Subcutaneous abdominal adipose tissue (tissue), 5 donors: Measurements from ENCODE around the gene PYY.
"Not testable (repeated sequence)": the region's sequence is repeated elsewhere in the genome, so short reads cannot be mapped to it uniquely, and the experiment has no call there.

Source experiments
- H3K27ac ChIP-seq: one replicate; pipeline ENCODE4 v1.7.0; 2013; ENCODE audit warnings: low read depth, mild to moderate bottlenecking, inconsistent platforms, low read length, moderate library complexity
- H3K27me3 ChIP-seq, 5 donors: one replicate each; pipeline ENCODE4 v1.7.0; 2013; ENCODE audit warnings: low read length in 5 of 5, inconsistent platforms in 1 of 5; ENCODE audit not compliant: control insufficient read depth in 5 of 5, insufficient read depth in 4 of 5
- H3K36me3 ChIP-seq, 5 donors: one replicate each; pipeline ENCODE4 v1.7.0; 2013; ENCODE audit warnings: low read length in 5 of 5; ENCODE audit not compliant: control insufficient read depth in 5 of 5, insufficient read depth in 5 of 5
- H3K4me1 ChIP-seq, 5 donors: one replicate each; pipeline ENCODE4 v1.7.0; 2013; ENCODE audit warnings: low read length in 5 of 5, mild to moderate bottlenecking in 3 of 5, moderate library complexity in 1 of 5; ENCODE audit not compliant: control insufficient read depth in 5 of 5, insufficient read depth in 5 of 5
- H3K4me3 ChIP-seq, 5 donors: one replicate each; pipeline ENCODE4 v1.7.0; 2013; ENCODE audit warnings: low read length in 5 of 5, low read depth in 1 of 5
- H3K9ac ChIP-seq, 5 donors: one replicate each; pipeline ENCODE4 v1.7.0; 2013; ENCODE audit warnings: low read length in 5 of 5, mild to moderate bottlenecking in 4 of 5, moderate library complexity in 3 of 5
- H3K9me3 ChIP-seq, 5 donors: one replicate each; pipeline ENCODE4 v1.7.0; 2013; ENCODE audit warnings: low read length in 5 of 5; ENCODE audit not compliant: control insufficient read depth in 5 of 5
- donor health status: healthy.
- donor health status: healthy.
- donor health status: healthy.
- donor health status: healthy.
- donor health status: healthy.

Gene PYY

GRCh38 chr17:43979671-43980070 is 25.9 kb upstream of the PYY start:
- H3K4me3 ChIP-seq: no peak overlapping the region

DNA sequence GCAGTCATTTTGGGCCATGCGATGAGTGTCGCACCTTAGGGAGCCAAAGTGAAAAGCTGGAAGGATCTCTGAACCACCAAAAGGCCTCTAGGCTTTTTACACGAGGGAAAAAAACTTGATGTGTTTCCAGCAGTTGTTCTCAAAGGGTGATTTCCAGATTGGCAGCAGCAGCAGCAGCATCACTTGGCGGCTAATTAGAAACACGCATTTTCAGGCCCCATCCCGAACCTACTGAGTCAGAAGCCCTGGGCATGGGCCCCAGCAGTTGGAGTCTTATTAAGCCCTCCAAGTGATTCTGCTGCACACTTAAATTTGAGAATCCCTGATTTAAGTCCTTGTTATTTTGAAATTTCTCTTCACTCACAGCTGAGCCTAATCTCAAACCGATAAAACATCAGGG is 25.3 kb upstream of the PYY start:
- no peaks in the 10 kb centered on the region for H3K36me3 ChIP-seq
- H3K9me3 ChIP-seq: no peaks in the 10 kb centered on the region
- peaks cover 0 to 9% (median 8%) of the 10 kb centered on the region in 5 donors for H3K4me1 ChIP-seq
- no peak overlapping the region for H3K9ac ChIP-seq
- no peak overlapping the region for H3K4me3 ChIP-seq
- no peak overlapping the region for H3K27ac ChIP-seq
- peaks cover 18 to 31% (median 20%) of the 10 kb centered on the region in 5 donors for H3K27me3 ChIP-seq

More at GRCh38 chr17:43979671-43980070, 25.9 kb upstream of the PYY start:
- no peaks in the 10 kb centered on the region for H3K9me3 ChIP-seq
- peaks cover 23 to 35% (median 26%) of the 10 kb centered on the region in 5 donors for H3K27me3 ChIP-seq
- H3K27ac ChIP-seq: no peak overlapping the region
- H3K9ac ChIP-seq: no peak overlapping the region
- peaks cover 0 to 13% (median 12%) of the 10 kb centered on the region in 5 donors for H3K4me1 ChIP-seq
- no peaks in the 10 kb centered on the region for H3K36me3 ChIP-seq

DNA sequence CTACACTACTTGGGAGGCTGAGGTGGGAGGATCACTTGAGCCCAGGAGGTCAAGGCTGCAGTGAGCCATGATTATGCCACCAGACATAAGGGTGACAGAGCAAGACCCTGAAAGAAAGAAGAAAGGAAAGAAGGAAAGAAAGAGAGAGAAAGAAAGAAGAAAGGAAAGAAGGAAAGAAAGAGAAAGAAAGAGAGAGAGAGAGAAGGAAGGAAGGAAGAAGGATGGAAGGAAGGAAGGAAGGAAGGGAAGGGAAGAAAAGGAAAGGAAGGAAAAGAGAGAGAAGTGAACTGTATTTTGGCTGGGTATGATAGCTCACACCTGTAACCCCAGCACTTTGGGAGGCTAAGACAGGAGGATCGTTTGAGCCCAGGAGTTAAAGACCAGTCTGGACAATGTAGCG is 24.3 kb upstream of the PYY start:
- no peak overlapping the region for H3K27ac ChIP-seq
- H3K4me1 ChIP-seq: no peaks in the 10 kb centered on the region
- no peaks in the 10 kb centered on the region for H3K36me3 ChIP-seq
- peaks cover 11 to 22% (median 11%) of the 10 kb centered on the region in 5 donors for H3K27me3 ChIP-seq
- H3K9me3 ChIP-seq: no peaks in the 10 kb centered on the region
- no peak overlapping the region for H3K4me3 ChIP-seq
- H3K9ac ChIP-seq: no peak overlapping the region

- Histone ChIP-seq H3K27ac (no peak overlapping the region), H3K4me3 (no peak overlapping the region), H3K9ac (no peak overlapping the region), H3K27me3 (peaks cover 3 to 13% (median 5%) of the 10 kb centered on the region in 5 donors), H3K36me3 (no peaks in the 10 kb centered on the region), H3K4me1 (no peaks in the 10 kb centered on the region), H3K9me3 (no peaks in the 10 kb centered on the region)
These were observed 23.5 kb upstream of the PYY start for GRCh38 chr17:43976963-43977837.

DNA sequence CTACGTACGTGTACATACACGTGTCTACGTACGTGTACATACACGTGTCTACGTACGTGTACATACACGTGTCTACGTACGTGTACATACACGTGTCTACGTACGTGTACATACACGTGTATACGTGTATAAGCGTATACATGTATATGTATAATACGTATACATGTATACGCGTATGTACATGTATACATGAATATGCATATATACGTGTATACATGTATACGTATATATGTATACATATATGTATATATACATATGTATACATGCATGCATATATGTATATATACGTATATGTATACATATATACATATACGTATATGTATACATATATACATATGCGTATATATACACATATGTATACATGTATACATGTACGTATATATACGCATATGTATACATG is 22.2 kb upstream of the PYY start:
- Histone ChIP-seq H3K4me1 (no peaks in the 10 kb centered on the region), H3K27ac (no peak overlapping the region), H3K36me3 (no peaks in the 10 kb centered on the region), H3K27me3 (peaks cover 0 to 10% (median 5%) of the 10 kb centered on the region in 5 donors), H3K9me3 (no peaks in the 10 kb centered on the region), H3K9ac (no peak overlapping the region), H3K4me3 (no peak overlapping the region)

DNA sequence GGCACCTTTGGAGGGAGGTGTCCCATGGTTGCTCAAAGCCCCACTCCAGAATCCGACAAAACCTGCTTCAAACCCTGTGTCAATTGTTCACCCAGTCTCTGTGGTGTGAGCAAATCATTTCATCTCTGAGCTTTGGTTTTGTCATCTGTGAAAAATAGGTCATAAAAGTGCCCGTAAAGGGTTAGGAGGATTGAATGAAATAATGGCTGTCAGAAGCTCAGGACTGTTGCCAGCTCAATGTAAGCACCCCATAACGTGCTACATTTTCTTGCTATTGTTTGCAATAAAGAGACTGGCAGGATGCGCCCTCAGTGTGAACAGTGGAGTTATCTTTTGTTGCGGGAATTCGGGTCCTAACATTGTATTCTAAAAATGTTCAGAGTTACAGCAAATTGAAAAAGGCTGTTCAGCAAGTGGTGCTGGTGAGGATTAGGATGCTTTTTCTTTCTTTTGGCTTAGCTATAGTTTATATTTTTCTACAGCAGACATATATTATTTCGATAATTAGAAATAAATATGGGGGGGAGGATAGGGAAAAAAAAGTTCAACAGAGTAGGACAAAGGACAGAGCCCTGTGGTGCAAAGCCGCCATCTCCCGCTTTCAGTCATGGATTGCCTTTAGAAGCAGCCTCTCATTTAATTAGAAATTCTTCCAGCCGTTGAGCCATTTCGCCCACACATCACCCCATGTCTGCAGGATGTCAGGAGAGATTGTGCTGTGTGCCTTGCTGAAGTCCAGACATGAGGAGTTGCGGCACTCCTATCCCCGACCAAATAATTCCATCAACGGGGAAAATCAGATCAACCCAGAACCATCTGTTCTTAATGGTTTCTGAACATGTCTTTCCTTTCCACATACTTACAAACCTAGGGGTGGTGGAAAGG is 20.9 kb upstream of the PYY start:
- H3K4me1 ChIP-seq: no peaks in the 10 kb centered on the region
- H3K27me3 ChIP-seq: peaks cover 0 to 10% (median 5%) of the 10 kb centered on the region in 5 donors
- no peaks in the 10 kb centered on the region for H3K9me3 ChIP-seq
- no peak overlapping the region for H3K4me3 ChIP-seq
- H3K27ac ChIP-seq: no peak overlapping the region
- no peaks in the 10 kb centered on the region for H3K36me3 ChIP-seq
- H3K9ac ChIP-seq: no peak overlapping the region

GRCh38 chr17:43972444-43973212 is 18.9 kb upstream of the PYY start:
- peaks cover 0 to 12% (median 4%) of the 10 kb centered on the region in 5 donors for H3K27me3 ChIP-seq
- not testable (repeated sequence) for H3K36me3 ChIP-seq, H3K27ac ChIP-seq, H3K4me1 ChIP-seq, H3K9ac ChIP-seq, H3K4me3 ChIP-seq, H3K9me3 ChIP-seq

- H3K4me3 ChIP-seq, H3K27ac ChIP-seq, H3K9me3 ChIP-seq, H3K4me1 ChIP-seq, H3K36me3 ChIP-seq, H3K27me3 ChIP-seq, H3K9ac ChIP-seq: not testable (repeated sequence)
These were observed 17.7 kb upstream of the PYY start for GRCh38 chr17:43971436-43971835.

DNA sequence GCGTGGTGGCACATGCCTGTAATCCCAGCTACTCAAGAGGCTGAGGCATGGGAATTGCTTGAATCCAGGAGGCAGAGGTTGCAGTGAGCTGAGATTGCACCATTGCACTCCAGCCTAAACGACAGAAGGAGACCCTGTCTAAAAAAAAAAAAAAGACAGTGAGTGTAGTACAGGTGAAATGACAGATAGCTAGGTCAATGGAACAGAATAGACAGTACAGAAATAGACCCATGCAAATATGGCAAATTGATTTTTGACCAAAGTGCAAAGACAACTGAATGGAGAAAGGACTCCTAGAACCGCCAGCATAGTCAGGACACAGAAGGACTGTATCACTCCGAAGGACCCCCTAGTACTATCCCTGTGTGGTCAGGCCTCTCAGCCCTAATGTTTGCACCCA is 16.6 kb upstream of the PYY start:
- H3K27me3 ChIP-seq: peaks cover 0 to 10% (median 2%) of the 10 kb centered on the region in 5 donors
- no peaks in the 10 kb centered on the region for H3K36me3 ChIP-seq
- H3K27ac ChIP-seq: no peak overlapping the region
- H3K9me3 ChIP-seq: no peaks in the 10 kb centered on the region
- no peaks in the 10 kb centered on the region for H3K4me1 ChIP-seq
- no peak overlapping the region for H3K4me3 ChIP-seq
- H3K9ac ChIP-seq: no peak overlapping the region
